A549 (cell line): ENCODE results near the gene ARHGEF28. TPM values are rescaled to one million over a fixed set of nuclear protein-coding genes. Genes with fewer than 3 reads are reported as not detected.

Experiments
- ATAC-seq, 2 experiments: fragments of 200-7000 bp in 1 of 2; fragments of >200 bp in 1 of 2; cut with Nextera tagmentation in 1 of 2; cut with Tn5 transposase in 1 of 2; 3 replicates each; pipeline versions ENCODE4 v1.8.0 to v1.9.1; 2018 to 2020; ENCODE audit warnings: mild to moderate bottlenecking in 1 of 2, moderate library complexity in 1 of 2
- CTCF ChIA-PET: fragments of 300-600 bp; sonication (Branson Sonifier 250); formaldehyde crosslinking; extraction: SDS; loops from one replicate; lab custom pipeline; 2021; ENCODE audit warnings: antibody characterized with exemption, inconsistent platforms; lab: Yijun Ruan, JAX
- POLR2A ChIA-PET: fragments of 350-600 bp; formaldehyde crosslinking; extraction: SDS; loops from one replicate; lab custom pipeline; 2021; ENCODE audit warnings: antibody characterized with exemption, inconsistent platforms; lab: Yijun Ruan, JAX
- DNase-seq, 2 experiments: peaks; one replicate each; pipeline versions ENCODE4 v3.0.0 to v3.0.0-alpha.2; 2011 to 2016; ENCODE audit warnings: low read depth in 1 of 2, low spot score in 1 of 2
- FAIRE-seq: peaks from 2 replicates; lab custom pipeline; 2011; peaks lifted over from hg19 to GRCh38; lab: Jason Lieb, UNC
- H3K27ac ChIP-seq, 2 experiments: fragments of >200 bp; sonication (Bioruptor Twin); formaldehyde crosslinking; 3 replicates each; pipeline ENCODE4 v1.5.1; 2016 to 2017
- H3K4me1 ChIP-seq: fragments of >200 bp; sonication (Bioruptor Twin); formaldehyde crosslinking; 3 replicates; pipeline ENCODE4 v1.6.1; 2016
- H3K4me2 ChIP-seq: fragments of >200 bp; sonication (Bioruptor Twin); formaldehyde crosslinking; 3 replicates; pipeline ENCODE4 v1.6.1; 2016
- H3K4me3 ChIP-seq: fragments of >200 bp; sonication (Bioruptor Twin); formaldehyde crosslinking; 3 replicates; pipeline ENCODE4 v1.5.1; 2016
- H3K9me3 ChIP-seq: fragments of >200 bp; sonication (Bioruptor Twin); formaldehyde crosslinking; 3 replicates; pipeline ENCODE4 v1.6.1; 2016
- BHLHE40 ChIP-seq: IDR thresholded peaks from 2 replicates; pipeline ENCODE4 v1.6.1; 2012; ENCODE audit warnings: low read depth, low read length, inconsistent platforms
- CHD2 ChIP-seq: fragments of 150-350 bp; IDR thresholded peaks from 2 replicates; pipeline ENCODE4 v1.6.1; 2014; ENCODE audit warnings: low read length; ENCODE audit not compliant: partially characterized antibody
- EHF ChIP-seq: fragments of 250-450 bp; sonication (Bioruptor Pico); IDR thresholded peaks from 2 replicates; pipeline ENCODE4 v1.5.0; 2020; ENCODE audit warnings: mild to moderate bottlenecking
- EHMT2 ChIP-seq: fragments of 200-600 bp; sonication (generic); IDR thresholded peaks from 2 replicates; pipeline ENCODE4 v1.6.1; 2016; ENCODE audit warnings: antibody characterized with exemption, low read depth, mild to moderate bottlenecking, moderate library complexity
- EP300 ChIP-seq, 2 experiments: fragments of >200 bp; sonication (Bioruptor Twin); formaldehyde crosslinking; IDR thresholded peaks; 2 replicates in 1 of 2; 3 replicates in 1 of 2; pipeline ENCODE4 v1.6.1; 2016 to 2017
- GATA3 ChIP-seq: IDR thresholded peaks from 2 replicates; pipeline ENCODE4 v1.6.1; 2012; ENCODE audit warnings: borderline replicate concordance
- HEYL ChIP-seq: fragments of 250-450 bp; sonication (Bioruptor Pico); IDR thresholded peaks from 2 replicates; pipeline ENCODE4 v1.8.0; 2021; ENCODE audit warnings: mild to moderate bottlenecking, moderate library complexity
- HOXA7 ChIP-seq: fragments of 250-450 bp; sonication (Bioruptor Pico); IDR thresholded peaks from 2 replicates; pipeline ENCODE4 v1.5.0; 2020; ENCODE audit warnings: mild to moderate bottlenecking, moderate library complexity
- JUN ChIP-seq, 2 experiments: fragments of >200 bp; sonication (Bioruptor Twin); formaldehyde crosslinking; IDR thresholded peaks; 2 replicates in 1 of 2; 3 replicates in 1 of 2; pipeline ENCODE4 v1.6.1; 2016 to 2017
- JUNB ChIP-seq: fragments of >200 bp; sonication (Bioruptor Twin); formaldehyde crosslinking; IDR thresholded peaks from 2 replicates; pipeline ENCODE4 v1.6.1; 2016
- KDM5A ChIP-seq: fragments of 200-600 bp; sonication (generic); IDR thresholded peaks from 2 replicates; pipeline ENCODE4 v1.6.1; 2016; ENCODE audit warnings: antibody characterized with exemption, mild to moderate bottlenecking
- NPAS2 ChIP-seq: fragments of 250-450 bp; sonication (Bioruptor Pico); IDR thresholded peaks from 2 replicates; pipeline ENCODE4 v1.8.0; 2022; ENCODE audit warnings: mild to moderate bottlenecking, moderate library complexity, borderline replicate concordance
- NR3C1 ChIP-seq: fragments of >200 bp; sonication (Bioruptor Twin); formaldehyde crosslinking; IDR thresholded peaks from 3 replicates; pipeline ENCODE4 v1.6.1; 2017
- PHF8 ChIP-seq: fragments of 200-600 bp; sonication (generic); IDR thresholded peaks from 2 replicates; pipeline ENCODE4 v1.6.1; 2016; ENCODE audit warnings: low read depth, mild to moderate bottlenecking, antibody characterized with exemption, moderate library complexity, borderline replicate concordance
- POLR2AphosphoS2 ChIP-seq: conservative IDR thresholded peaks from 2 replicates; pipeline ENCODE4 v1.6.1; 2012; ENCODE audit warnings: low read length, improper control_type of control experiment, inconsistent platforms
- RARB ChIP-seq: fragments of 250-450 bp; sonication (Bioruptor Pico); IDR thresholded peaks from 2 replicates; pipeline ENCODE4 v1.8.0; 2021; ENCODE audit warnings: mild to moderate bottlenecking, moderate library complexity
- RCOR1 ChIP-seq: fragments of 150-350 bp; IDR thresholded peaks from 2 replicates; pipeline ENCODE4 v1.6.1; 2014; ENCODE audit warnings: antibody characterized with exemption, low read length, low read depth
- RFX5 ChIP-seq: fragments of 450-650 bp; IDR thresholded peaks from 2 replicates; pipeline ENCODE4 v1.7.1; 2014; ENCODE audit warnings: antibody characterized with exemption, mild to moderate bottlenecking, moderate library complexity
- RNF2 ChIP-seq: fragments of 200-600 bp; sonication (generic); IDR thresholded peaks from 2 replicates; pipeline ENCODE4 v1.6.1; 2016; ENCODE audit warnings: low read depth, mild to moderate bottlenecking, antibody characterized with exemption, moderate library complexity, borderline replicate concordance
- SMC3 ChIP-seq: fragments of >200 bp; sonication (Bioruptor Twin); formaldehyde crosslinking; IDR thresholded peaks from 3 replicates; pipeline ENCODE4 v1.6.1; 2018; ENCODE audit warnings: inconsistent platforms
- ZFP36 ChIP-seq: fragments of 450-650 bp; IDR thresholded peaks from 2 replicates; pipeline ENCODE4 v1.6.1; 2014; ENCODE audit warnings: borderline replicate concordance; ENCODE audit not compliant: partially characterized antibody
- ZNF302 ChIP-seq: fragments of 250-450 bp; sonication (Bioruptor Pico); IDR thresholded peaks from 2 replicates; pipeline ENCODE4 v1.9.0; 2021; ENCODE audit warnings: inconsistent platforms, mild to moderate bottlenecking, moderate library complexity
- ZSCAN20 ChIP-seq: fragments of 250-450 bp; sonication (Bioruptor Pico); IDR thresholded peaks from 2 replicates; pipeline ENCODE4 v1.8.0; 2022; ENCODE audit warnings: mild to moderate bottlenecking, moderate library complexity
- WGBS: methylation state at CpG from one replicate; pipeline ENCODE4 v1.1.6; 2017; ENCODE audit errors: missing lambda C conversion rate; 5-methylcytosine and 5-hydroxymethylcytosine counted together
- polyA plus RNA-seq, 4 experiments: library from polyadenylated mRNA; depleted of rRNA in 3 of 4; stranded (reverse); fragments of >200 nt; fragmentation: RNase III in 1 of 4; extraction: RNeasy Plus Mini Kit Qiagen cat#74134 plus additional on column Dnase treatment in 1 of 4; gene quantifications; 2 replicates in 3 of 4; 3 replicates in 1 of 4; pipeline ENCODE4 v1.2.3, GENCODE V29; 2011 to 2017
- TF ChIP-seq, protein P1 (sequence below): fragments of 250-450 bp; sonication (Bioruptor Pico); IDR thresholded peaks from 2 replicates; pipeline ENCODE4 v1.5.0; 2020; ENCODE audit warnings: low read depth, mild to moderate bottlenecking, moderate library complexity
- TF ChIP-seq, protein P2 (sequence below): fragments of >200 bp; sonication (Bioruptor Twin); formaldehyde crosslinking; IDR thresholded peaks from 3 replicates; pipeline ENCODE4 v1.5.1; 2016
- TF ChIP-seq, protein P3 (sequence below): fragments of >200 bp; sonication (Bioruptor Twin); formaldehyde crosslinking; IDR thresholded peaks from 2 replicates; pipeline ENCODE4 v1.6.1; 2016
- TF ChIP-seq, protein P4 (sequence below): fragments of 250-450 bp; sonication (Bioruptor Pico); IDR thresholded peaks from 2 replicates; pipeline ENCODE4 v1.5.0; 2021; ENCODE audit warnings: mild to moderate bottlenecking, moderate library complexity, borderline replicate concordance
- TF ChIP-seq, protein P5 (sequence below): fragments of 450-650 bp; IDR thresholded peaks from 2 replicates; pipeline ENCODE4 v1.6.1; 2014; ENCODE audit warnings: antibody characterized with exemption

The ARHGEF28 gene
- polyA plus RNA-seq, 2 of the 4 experiments (the other 2 are of a cell fraction), result 17.0 to 22.3 TPM

DNA sequence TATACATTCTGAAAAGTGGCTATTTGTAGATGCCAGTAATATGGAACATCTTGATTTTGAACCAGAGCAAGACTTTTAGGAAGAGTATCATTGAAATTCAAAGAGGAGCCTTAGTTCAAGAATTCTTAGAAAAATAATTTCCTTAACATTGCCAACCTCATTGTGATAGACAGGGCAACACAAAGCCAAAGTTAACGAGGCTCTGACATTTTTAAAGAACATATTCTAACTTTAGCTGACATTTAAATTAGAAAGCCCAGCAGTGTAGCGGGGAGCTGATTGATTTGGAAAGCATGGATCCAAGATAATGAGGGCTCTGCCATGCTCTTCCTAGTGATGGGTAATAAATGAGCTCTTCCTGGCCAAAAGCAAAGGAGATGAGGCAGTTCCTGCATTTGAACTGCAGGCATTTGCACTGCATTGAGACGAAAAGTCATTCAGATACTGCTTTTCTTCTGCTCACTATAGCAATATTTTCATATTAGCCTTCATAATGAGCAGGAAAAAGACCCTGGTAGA, 325.0 kb downstream of the ARHGEF28 start:
- Histone ChIP-seq H3K9me3 (no peaks in the 10 kb centered on the region), H3K4me3 (no peak overlapping the region), H3K4me1 (no peaks in the 10 kb centered on the region)
- DNase-seq, result no peak
- no peak for ATAC-seq
- CTCF ChIA-PET, result interaction anchor here (1.7 kb wide), 1 partner anchor 49 kb away, joined by 4 read pairs; no protein-coding TSS in a partner anchor
- no peak for FAIRE-seq
- WGBS, result 72% methylated on average over 3 of the region's 3 CpGs
- POLR2A ChIA-PET, result no interaction called here
- TF ChIP-seq JUN (IDR thresholded peaks at IDR 0.05), result no peak
- no peak for TF ChIP-seq ZNF302
- no peak for TF ChIP-seq EHMT2
- TF ChIP-seq, protein P1, sequence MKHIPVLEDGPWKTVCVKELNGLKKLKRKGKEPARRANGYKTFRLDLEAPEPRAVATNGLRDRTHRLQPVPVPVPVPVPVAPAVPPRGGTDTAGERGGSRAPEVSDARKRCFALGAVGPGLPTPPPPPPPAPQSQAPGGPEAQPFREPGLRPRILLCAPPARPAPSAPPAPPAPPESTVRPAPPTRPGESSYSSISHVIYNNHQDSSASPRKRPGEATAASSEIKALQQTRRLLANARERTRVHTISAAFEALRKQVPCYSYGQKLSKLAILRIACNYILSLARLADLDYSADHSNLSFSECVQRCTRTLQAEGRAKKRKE (CRISPR knock-in tag), result no peak
- TF ChIP-seq RFX5, result no peak
- TF ChIP-seq PHF8, result no peak
- TF ChIP-seq BHLHE40, result no peak
- no peak for TF ChIP-seq RARB (CRISPR knock-in tag)
- TF ChIP-seq ZFP36, result no peak
- no peak for TF ChIP-seq EP300 (IDR thresholded peaks at IDR 0.05)
- TF ChIP-seq, protein P2, sequence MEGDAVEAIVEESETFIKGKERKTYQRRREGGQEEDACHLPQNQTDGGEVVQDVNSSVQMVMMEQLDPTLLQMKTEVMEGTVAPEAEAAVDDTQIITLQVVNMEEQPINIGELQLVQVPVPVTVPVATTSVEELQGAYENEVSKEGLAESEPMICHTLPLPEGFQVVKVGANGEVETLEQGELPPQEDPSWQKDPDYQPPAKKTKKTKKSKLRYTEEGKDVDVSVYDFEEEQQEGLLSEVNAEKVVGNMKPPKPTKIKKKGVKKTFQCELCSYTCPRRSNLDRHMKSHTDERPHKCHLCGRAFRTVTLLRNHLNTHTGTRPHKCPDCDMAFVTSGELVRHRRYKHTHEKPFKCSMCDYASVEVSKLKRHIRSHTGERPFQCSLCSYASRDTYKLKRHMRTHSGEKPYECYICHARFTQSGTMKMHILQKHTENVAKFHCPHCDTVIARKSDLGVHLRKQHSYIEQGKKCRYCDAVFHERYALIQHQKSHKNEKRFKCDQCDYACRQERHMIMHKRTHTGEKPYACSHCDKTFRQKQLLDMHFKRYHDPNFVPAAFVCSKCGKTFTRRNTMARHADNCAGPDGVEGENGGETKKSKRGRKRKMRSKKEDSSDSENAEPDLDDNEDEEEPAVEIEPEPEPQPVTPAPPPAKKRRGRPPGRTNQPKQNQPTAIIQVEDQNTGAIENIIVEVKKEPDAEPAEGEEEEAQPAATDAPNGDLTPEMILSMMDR, result no peak
- TF ChIP-seq JUNB, result no peak
- TF ChIP-seq NPAS2 (CRISPR knock-in tag), result no peak
- TF ChIP-seq RNF2, result no peak
- TF ChIP-seq, all 56 proteins: peak for 0
- Histone ChIP-seq H3K27ac (no peak overlapping the region), H3K4me2 (no peak overlapping the region)

DNA sequence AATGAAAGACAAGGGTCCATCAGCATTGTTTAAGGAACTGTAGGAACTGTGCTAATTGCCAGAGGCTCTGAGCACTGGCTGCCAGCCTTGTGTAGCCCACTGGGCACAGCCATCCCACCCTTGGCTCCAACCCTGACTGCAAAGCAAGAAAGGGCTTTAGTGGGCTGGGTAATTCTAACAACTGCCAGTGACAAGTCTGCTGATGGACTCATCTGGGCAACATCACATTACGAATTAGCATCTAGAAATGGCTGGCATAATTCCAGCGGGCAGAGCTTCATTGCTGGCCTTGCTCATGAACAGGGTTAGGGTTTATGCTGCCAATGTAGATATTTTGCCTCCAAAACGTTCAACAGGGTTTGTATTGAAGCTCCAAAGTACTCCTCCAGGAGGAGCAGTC, 326.9 kb downstream of the ARHGEF28 start:
- no peak for TF ChIP-seq HEYL (CRISPR knock-in tag)
- no peak for TF ChIP-seq ZSCAN20 (CRISPR knock-in tag)
- TF ChIP-seq EHF (CRISPR knock-in tag), result no peak
- no peak for TF ChIP-seq POLR2AphosphoS2
- no peak for TF ChIP-seq NR3C1
- TF ChIP-seq NPAS2 (CRISPR knock-in tag), result no peak
- TF ChIP-seq, protein P3, sequence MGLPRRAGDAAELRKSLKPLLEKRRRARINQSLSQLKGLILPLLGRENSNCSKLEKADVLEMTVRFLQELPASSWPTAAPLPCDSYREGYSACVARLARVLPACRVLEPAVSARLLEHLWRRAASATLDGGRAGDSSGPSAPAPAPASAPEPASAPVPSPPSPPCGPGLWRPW, result no peak
- TF ChIP-seq RCOR1, result no peak
- TF ChIP-seq, protein P4, sequence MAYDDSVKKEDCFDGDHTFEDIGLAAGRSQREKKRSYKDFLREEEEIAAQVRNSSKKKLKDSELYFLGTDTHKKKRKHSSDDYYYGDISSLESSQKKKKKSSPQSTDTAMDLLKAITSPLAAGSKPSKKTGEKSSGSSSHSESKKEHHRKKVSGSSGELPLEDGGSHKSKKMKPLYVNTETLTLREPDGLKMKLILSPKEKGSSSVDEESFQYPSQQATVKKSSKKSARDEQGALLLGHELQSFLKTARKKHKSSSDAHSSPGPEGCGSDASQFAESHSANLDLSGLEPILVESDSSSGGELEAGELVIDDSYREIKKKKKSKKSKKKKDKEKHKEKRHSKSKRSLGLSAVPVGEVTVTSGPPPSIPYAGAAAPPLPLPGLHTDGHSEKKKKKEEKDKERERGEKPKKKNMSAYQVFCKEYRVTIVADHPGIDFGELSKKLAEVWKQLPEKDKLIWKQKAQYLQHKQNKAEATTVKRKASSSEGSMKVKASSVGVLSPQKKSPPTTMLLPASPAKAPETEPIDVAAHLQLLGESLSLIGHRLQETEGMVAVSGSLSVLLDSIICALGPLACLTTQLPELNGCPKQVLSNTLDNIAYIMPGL (CRISPR knock-in tag), result no peak
- no peak for TF ChIP-seq GATA3
- TF ChIP-seq HOXA7, result no peak
- no peak for TF ChIP-seq RARB (CRISPR knock-in tag)
- TF ChIP-seq, protein P5, sequence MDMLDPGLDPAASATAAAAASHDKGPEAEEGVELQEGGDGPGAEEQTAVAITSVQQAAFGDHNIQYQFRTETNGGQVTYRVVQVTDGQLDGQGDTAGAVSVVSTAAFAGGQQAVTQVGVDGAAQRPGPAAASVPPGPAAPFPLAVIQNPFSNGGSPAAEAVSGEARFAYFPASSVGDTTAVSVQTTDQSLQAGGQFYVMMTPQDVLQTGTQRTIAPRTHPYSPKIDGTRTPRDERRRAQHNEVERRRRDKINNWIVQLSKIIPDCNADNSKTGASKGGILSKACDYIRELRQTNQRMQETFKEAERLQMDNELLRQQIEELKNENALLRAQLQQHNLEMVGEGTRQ, result no peak
- TF ChIP-seq PHF8, result no peak
- TF ChIP-seq ZNF302, result no peak
- TF ChIP-seq CHD2, result no peak
- TF ChIP-seq KDM5A, result no peak
- TF ChIP-seq SMC3, result no peak
- Histone ChIP-seq H3K4me1 (no peaks in the 10 kb centered on the region), H3K9me3 (no peaks in the 10 kb centered on the region), H3K27ac (no peak overlapping the region), H3K4me3 (no peak overlapping the region), H3K4me2 (no peak overlapping the region)
- ChIA-PET CTCF (interaction anchor here (0.8 to 3.0 kb wide), 3 partner anchors 14 to 50 kb away, joined by 3 to 7 read pairs (median 3); no protein-coding TSS in a partner anchor), POLR2A (no interaction called here)
- ATAC-seq, result peak in 1 of 2 experiments; percentile 37; a peak in 2 of 6 replicates
- no peak for DNase-seq
- no peak for FAIRE-seq
- 23% methylated on average over 3 of the region's 3 CpGs for WGBS
